Right atrium auricular region (tissue), 2 donors: Measurements from ENCODE around the gene SLC6A13. TPM values are rescaled to one million over a fixed set of nuclear protein-coding genes. Genes with fewer than 3 reads are reported as not detected.

Experiments used
- DNase-seq: peaks from one replicate; pipeline ENCODE4 v3.0.0-alpha.2; 2019; ENCODE audit warnings: low spot score
- H3K27ac ChIP-seq, 2 donors: fragments of 200-600 bp; sonication (generic); 1 replicate in 1 of 2; 2 replicates in 1 of 2; pipeline ENCODE4 v1.5.1; 2016 to 2019
- H3K27me3 ChIP-seq, 2 donors: fragments of 200-600 bp; sonication (generic); one replicate each; pipeline versions ENCODE4 v1.5.1 to v1.6.0; 2017 to 2019
- H3K36me3 ChIP-seq: fragments of 200-600 bp; sonication (generic); one replicate; pipeline ENCODE4 v1.5.1; 2016
- H3K4me1 ChIP-seq, 2 donors: fragments of 200-600 bp; sonication (generic); one replicate each; pipeline versions ENCODE4 v1.5.1 to v1.6.0; 2017 to 2019
- H3K4me3 ChIP-seq, 2 donors: fragments of 200-600 bp; sonication (generic); 1 replicate in 1 of 2; 2 replicates in 1 of 2; pipeline ENCODE4 v1.5.1; 2017 to 2019; ENCODE audit warnings: mild to moderate bottlenecking in 1 of 2, moderate library complexity in 1 of 2
- H3K9me3 ChIP-seq, 2 donors: fragments of 200-600 bp; sonication (generic); one replicate each; pipeline ENCODE4 v1.5.1; 2019
- total RNA-seq, 2 donors: library from RNA; depleted of rRNA; stranded (reverse); fragments of >200 nt; gene quantifications; one replicate each; pipeline ENCODE4 v1.1.0, GENCODE V29; 2016
- TF ChIP-seq, protein P1 (sequence below), 2 donors: fragments of 200-600 bp; sonication (generic); IDR thresholded peaks; one replicate each; pipeline ENCODE4 v1.5.1; 2019; ENCODE audit warnings: antibody characterized with exemption in 2 of 2

The SLC6A13 gene
- total RNA-seq, 2 donors from 2014 or later = 2.1 to 2.3 TPM

DNA sequence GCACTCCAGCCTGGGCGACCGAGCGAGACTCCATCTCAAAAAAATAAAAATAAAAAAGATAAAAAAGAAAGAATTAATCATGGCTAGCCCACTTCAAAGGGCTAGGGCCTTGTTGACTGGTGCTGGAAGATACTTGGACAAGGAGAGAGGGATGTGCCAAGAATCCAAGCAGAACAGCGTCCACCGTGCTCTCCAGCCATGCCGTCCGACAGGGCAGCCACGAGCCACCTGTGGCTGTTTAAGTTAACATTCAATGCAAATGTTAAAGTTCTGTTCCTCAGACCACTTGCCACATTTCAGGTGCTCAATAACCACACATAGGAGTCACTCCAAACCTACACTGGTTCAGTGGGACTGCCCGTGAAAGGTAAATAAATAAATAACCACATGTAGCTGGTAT, 21.4 kb downstream of the SLC6A13 start:
- H3K9me3 ChIP-seq = peaks cover 0 to 5% of the 10 kb centered on the region in 2 donors
- no peaks in the 10 kb centered on the region for H3K36me3 ChIP-seq
- H3K4me1 ChIP-seq = no peaks in the 10 kb centered on the region
- no peak overlapping the region for H3K27ac ChIP-seq
- DNase-seq = peak; percentile 11
- H3K4me3 ChIP-seq = no peak overlapping the region
- TF ChIP-seq, protein P1, sequence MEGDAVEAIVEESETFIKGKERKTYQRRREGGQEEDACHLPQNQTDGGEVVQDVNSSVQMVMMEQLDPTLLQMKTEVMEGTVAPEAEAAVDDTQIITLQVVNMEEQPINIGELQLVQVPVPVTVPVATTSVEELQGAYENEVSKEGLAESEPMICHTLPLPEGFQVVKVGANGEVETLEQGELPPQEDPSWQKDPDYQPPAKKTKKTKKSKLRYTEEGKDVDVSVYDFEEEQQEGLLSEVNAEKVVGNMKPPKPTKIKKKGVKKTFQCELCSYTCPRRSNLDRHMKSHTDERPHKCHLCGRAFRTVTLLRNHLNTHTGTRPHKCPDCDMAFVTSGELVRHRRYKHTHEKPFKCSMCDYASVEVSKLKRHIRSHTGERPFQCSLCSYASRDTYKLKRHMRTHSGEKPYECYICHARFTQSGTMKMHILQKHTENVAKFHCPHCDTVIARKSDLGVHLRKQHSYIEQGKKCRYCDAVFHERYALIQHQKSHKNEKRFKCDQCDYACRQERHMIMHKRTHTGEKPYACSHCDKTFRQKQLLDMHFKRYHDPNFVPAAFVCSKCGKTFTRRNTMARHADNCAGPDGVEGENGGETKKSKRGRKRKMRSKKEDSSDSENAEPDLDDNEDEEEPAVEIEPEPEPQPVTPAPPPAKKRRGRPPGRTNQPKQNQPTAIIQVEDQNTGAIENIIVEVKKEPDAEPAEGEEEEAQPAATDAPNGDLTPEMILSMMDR (IDR thresholded peaks at IDR 0.05) = no peak
- H3K27me3 ChIP-seq = no peaks in the 10 kb centered on the region

DNA sequence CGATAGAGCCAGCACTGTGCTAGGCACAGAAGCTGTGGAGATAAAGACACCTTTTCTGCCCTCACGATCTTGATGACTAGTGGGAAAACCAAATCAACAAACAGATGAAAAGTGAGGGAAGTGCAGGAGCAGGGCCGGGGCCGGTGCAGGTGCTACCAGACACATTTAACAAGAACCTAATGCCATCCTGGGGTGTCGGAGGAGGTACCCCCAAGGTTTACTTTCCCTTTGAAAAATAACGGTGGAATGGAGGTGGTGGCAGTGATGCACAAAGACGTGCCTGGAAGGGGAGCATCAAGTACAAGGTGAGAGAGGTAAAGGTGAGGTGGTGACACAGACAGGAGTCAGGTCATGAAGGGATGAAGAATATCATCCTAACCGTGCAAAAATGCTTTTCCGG, 22.1 kb downstream of the SLC6A13 start:
- Histone ChIP-seq H3K4me3 (no peak overlapping the region), H3K27me3 (no peaks in the 10 kb centered on the region), H3K36me3 (no peaks in the 10 kb centered on the region), H3K27ac (no peak overlapping the region), H3K9me3 (peaks cover 0 to 11% of the 10 kb centered on the region in 2 donors), H3K4me1 (no peaks in the 10 kb centered on the region)
- TF ChIP-seq, protein P1 (IDR thresholded peaks at IDR 0.05) = no peak
- DNase-seq = peak; percentile 23

DNA sequence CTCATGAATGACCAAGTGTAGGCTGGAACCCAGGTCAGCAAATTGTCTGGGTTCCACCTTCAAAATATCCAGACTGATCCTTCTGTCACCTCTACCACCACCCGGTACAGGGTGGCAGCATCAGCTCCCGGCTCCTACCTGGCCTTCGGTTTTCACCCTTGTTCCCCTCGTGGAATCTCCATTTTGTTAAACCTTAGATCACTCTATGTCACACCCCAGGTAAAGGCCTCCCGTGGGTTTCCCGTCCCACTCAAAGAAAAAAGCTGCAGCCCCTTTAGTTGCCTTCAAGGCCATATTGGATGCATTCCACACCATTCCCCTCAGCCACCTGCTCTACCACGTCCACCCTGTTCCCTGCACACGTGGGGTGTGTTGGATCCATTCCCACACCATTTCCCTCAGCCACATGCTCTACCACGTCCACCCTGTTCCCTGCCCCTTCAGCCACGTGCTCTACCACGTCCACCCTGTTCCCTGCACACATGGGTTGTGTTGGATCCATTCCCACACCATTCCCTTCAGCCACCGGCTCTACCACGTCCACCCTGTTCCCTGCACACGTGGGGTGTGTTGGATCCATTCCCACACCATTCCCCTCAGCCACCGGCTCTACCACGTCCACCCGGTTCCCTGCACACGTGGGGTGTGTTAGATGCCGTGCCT, 23.8 kb downstream of the SLC6A13 start:
- Histone ChIP-seq H3K9me3 (peaks cover 0 to 13% of the 10 kb centered on the region in 2 donors), H3K36me3 (no peaks in the 10 kb centered on the region), H3K4me1 (no peaks in the 10 kb centered on the region), H3K27ac (no peak overlapping the region), H3K27me3 (no peaks in the 10 kb centered on the region), H3K4me3 (no peak overlapping the region)
- TF ChIP-seq, protein P1 (IDR thresholded peaks at IDR 0.05) = no peak
- no peak for DNase-seq

DNA sequence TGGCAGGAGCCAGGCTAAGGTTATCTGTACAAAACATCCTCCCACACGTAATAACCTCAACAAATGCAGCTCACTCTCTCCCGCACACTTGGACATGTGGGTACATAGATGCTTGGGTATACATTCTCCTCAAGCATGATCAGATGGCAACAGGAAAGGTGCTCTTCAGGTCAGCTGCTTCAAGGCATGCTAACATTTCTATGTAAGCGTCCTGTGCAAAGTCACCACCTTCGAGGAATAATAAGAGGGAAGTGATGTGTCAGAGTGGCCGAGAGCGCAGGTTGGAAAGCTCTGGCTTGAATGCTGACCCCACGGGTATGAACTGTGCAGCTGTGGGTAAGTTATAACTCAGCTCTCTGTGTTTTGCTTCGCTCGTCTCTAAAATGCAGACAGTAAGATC, 24.5 kb downstream of the SLC6A13 start:
- Histone ChIP-seq H3K4me1 (no peaks in the 10 kb centered on the region), H3K36me3 (no peaks in the 10 kb centered on the region), H3K4me3 (no peak overlapping the region), H3K9me3 (peaks cover 0 to 13% of the 10 kb centered on the region in 2 donors), H3K27ac (no peak overlapping the region), H3K27me3 (no peaks in the 10 kb centered on the region)
- no peak for DNase-seq
- TF ChIP-seq, protein P1 (IDR thresholded peaks at IDR 0.05) = no peak

DNA sequence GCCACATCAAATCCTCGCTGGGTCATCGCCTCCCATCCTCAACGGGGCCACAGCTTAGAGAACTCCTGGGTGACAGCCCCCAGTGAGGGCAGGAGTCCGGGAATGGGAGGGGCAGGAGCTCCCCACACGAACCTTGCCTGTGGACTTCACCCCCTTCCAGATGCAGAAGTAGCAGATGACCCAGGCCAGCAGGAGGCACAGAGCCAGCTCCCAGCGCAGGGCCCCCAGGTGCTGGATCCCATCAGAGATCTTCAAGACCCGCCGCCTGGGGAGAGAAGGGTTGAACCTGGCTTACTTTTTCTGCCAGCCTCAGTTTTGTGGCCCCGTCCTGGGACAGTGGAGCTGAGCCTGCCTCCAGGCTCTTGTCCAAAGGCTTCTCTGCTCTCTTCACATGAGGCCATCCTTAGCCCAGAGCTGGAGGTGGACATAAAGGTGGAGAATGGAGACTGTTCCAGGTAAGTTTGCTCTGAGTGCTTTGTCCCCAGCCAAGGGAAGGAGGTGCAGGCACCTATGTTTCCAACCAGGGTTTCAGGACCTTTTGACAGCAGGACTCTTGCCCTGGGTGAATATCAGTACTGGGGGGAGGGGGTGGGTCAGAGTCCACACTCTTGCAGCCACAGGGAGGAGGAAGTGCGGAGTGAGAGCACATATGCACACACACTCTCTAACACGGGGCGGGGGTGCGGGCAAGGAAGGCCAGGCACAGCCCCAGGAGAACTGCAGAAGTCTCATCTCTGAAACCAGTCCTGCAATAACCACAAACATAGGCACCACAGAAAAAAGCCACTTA, 25.4 kb downstream of the SLC6A13 start:
- Histone ChIP-seq H3K4me1 (no peaks in the 10 kb centered on the region), H3K9me3 (peaks cover 0 to 13% of the 10 kb centered on the region in 2 donors), H3K4me3 (no peak overlapping the region), H3K27ac (no peak overlapping the region), H3K27me3 (no peaks in the 10 kb centered on the region), H3K36me3 (no peaks in the 10 kb centered on the region)
- TF ChIP-seq, protein P1 (IDR thresholded peaks at IDR 0.05) = no peak
- no peak for DNase-seq
